Spleen (tissue), 7 donors: ENCODE results near the gene DLEC1.

Source experiments
- POLR2A ChIP-seq, 3 donors: fragments of 450-650 bp; IDR thresholded peaks; one replicate each; pipeline ENCODE4 v1.5.1; 2017; ENCODE audit warnings: antibody characterized with exemption in 3 of 3, mild to moderate bottlenecking in 1 of 3
- TF ChIP-seq, protein P1 (sequence below), 11 experiments: fragments of 200-600 bp in 7 of 11; fragments of 450-650 bp in 4 of 11; sonication (generic) in 4 of 11; IDR thresholded peaks in 8 of 11; conservative IDR thresholded peaks in 3 of 11; 1 replicate in 7 of 11; 2 replicates in 4 of 11; pipeline versions ENCODE4 v1.4.0 to v1.8.0; 2016 to 2021; ENCODE audit warnings: antibody characterized with exemption in 11 of 11, inconsistent platforms in 4 of 11, mild to moderate bottlenecking in 1 of 11
- donor health status: DM: no; HTN: no; CAD: no; lungs with moderate emphysema.
- donor health status: DM: no; HTN: no; CAD: no.
- donor health status: DM: no; HTN: no; CAD: no.

DNA sequence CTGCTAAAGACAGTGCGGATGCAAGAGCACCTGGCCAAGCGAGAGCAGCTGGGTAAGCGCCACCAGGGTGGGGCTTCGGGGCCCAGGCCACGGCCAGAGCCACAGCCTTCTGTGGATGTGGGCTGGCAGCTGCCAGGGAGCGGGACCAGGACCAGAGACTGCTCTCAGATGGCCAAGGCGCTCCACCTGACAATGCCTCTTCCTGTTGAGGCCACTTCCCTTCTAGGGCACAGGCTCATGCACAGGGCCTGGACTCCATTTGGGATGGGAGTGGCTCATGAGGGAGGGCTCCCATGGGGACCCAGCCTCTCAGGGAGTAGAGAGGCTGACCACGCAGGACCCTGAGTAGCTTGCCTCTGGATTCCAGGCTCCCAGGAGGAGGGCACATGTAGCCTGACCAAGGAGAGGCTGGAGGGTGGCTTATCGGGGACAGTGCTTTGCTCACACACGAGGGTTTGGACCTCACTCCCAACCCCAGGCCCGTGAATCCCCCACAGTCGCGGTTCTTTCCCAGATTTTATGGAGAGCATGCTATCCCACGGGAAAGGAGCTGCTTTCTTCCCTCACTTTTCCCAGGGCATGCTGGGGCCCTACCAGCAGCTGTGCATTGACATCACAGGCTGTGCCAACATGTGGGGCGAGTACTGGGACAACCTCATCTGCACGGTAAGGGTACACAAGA, 72.8 kb downstream of the DLEC1 start:
- TF ChIP-seq, protein P1, sequence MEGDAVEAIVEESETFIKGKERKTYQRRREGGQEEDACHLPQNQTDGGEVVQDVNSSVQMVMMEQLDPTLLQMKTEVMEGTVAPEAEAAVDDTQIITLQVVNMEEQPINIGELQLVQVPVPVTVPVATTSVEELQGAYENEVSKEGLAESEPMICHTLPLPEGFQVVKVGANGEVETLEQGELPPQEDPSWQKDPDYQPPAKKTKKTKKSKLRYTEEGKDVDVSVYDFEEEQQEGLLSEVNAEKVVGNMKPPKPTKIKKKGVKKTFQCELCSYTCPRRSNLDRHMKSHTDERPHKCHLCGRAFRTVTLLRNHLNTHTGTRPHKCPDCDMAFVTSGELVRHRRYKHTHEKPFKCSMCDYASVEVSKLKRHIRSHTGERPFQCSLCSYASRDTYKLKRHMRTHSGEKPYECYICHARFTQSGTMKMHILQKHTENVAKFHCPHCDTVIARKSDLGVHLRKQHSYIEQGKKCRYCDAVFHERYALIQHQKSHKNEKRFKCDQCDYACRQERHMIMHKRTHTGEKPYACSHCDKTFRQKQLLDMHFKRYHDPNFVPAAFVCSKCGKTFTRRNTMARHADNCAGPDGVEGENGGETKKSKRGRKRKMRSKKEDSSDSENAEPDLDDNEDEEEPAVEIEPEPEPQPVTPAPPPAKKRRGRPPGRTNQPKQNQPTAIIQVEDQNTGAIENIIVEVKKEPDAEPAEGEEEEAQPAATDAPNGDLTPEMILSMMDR (IDR thresholded peaks at IDR 0.05 in 8 of 11, conservative IDR thresholded peaks at IDR 0.05 in 3 of 11) = no peak
- no peak for TF ChIP-seq POLR2A (IDR thresholded peaks at IDR 0.05)
